22Rv1 (cell line): Measurements from ENCODE around the gene MSI2.

Source experiments
- H3K27ac ChIP-seq: fragments of 450-650 bp; 2 replicates; pipeline ENCODE4 v1.5.1; 2017
- ZFX ChIP-seq: fragments of 450-650 bp; IDR thresholded peaks from 2 replicates; pipeline ENCODE4 v1.6.1; 2017; ENCODE audit warnings: antibody characterized with exemption, borderline replicate concordance
- TF ChIP-seq, protein P1 (sequence below): fragments of 450-650 bp; IDR thresholded peaks from 2 replicates; pipeline ENCODE4 v1.5.1; 2017; ENCODE audit warnings: mild to moderate bottlenecking

MSI2 gene

GRCh38 chr17:57641761-57642160 lies 385.4 kb downstream of the MSI2 start:
- no peak for TF ChIP-seq ZFX
- TF ChIP-seq, protein P1, sequence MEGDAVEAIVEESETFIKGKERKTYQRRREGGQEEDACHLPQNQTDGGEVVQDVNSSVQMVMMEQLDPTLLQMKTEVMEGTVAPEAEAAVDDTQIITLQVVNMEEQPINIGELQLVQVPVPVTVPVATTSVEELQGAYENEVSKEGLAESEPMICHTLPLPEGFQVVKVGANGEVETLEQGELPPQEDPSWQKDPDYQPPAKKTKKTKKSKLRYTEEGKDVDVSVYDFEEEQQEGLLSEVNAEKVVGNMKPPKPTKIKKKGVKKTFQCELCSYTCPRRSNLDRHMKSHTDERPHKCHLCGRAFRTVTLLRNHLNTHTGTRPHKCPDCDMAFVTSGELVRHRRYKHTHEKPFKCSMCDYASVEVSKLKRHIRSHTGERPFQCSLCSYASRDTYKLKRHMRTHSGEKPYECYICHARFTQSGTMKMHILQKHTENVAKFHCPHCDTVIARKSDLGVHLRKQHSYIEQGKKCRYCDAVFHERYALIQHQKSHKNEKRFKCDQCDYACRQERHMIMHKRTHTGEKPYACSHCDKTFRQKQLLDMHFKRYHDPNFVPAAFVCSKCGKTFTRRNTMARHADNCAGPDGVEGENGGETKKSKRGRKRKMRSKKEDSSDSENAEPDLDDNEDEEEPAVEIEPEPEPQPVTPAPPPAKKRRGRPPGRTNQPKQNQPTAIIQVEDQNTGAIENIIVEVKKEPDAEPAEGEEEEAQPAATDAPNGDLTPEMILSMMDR = no peak
- H3K27ac ChIP-seq = no peak overlapping the region

GRCh38 chr17:57643062-57643461 lies 386.7 kb downstream of the MSI2 start:
- TF ChIP-seq ZFX = no peak
- TF ChIP-seq, protein P1 = no peak
- H3K27ac ChIP-seq = no peak overlapping the region

DNA sequence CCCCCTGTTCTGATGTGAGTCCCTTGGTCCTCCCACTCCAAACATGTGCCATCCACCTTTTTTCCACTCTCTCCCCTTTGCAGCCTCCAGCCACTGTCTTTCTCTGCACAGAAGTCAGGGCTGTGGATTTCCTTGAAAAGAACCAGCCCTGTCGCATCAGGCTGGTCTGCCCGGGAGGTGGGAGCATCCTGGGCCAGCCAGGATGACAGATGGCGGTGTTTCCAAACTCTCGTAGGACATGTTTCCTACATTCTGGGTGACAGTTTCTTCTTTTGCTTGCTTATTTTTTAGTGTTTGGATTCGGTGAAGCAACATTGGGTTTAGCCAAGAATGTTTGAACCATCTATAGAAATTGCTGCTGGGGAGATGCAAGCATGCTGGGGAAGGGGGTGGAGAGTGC lies 388.0 kb downstream of the MSI2 start:
- no peak overlapping the region for H3K27ac ChIP-seq
- no peak for TF ChIP-seq ZFX
- TF ChIP-seq, protein P1 = no peak

DNA sequence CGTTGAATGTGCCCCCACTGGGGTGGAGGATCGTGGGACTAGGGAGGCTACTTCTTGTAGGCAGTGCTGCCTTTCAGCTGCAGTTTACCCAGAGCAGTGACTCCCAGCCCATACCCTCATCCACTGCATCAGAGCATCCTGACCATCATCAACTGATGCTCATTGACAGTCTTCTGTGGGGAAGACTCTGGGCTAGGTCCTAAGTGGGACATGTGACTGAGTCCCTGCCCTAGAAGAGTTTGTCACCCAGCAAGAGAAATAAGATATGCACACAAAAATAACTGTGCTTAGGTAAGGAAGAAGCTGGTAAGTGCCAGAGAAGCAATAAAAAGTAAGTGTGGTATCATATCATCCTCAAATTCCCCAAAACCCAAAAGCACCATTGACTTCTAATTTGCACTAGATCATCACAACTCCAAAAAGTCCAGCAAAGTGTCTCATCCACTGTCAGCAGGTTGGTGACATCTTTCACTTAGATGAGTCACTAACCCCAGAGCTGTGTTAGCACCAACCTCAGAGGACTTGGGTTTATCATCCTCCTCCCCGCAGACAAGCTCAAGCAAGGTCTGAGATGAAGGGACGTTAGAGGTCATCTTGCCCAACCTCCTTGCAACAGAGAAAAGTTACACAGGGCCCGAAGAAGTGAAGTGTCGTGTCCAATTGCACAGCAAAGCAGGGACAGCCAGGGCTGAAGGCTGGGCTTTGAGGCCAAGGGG lies 389.8 kb downstream of the MSI2 start:
- H3K27ac ChIP-seq = no peak overlapping the region
- TF ChIP-seq, protein P1 = no peak
- TF ChIP-seq ZFX = no peak

- H3K27ac ChIP-seq = no peak overlapping the region
- no peak for TF ChIP-seq ZFX
- TF ChIP-seq, protein P1 = no peak
Measured at GRCh38 chr17:57648720-57649119, 392.4 kb downstream of the MSI2 start.

DNA sequence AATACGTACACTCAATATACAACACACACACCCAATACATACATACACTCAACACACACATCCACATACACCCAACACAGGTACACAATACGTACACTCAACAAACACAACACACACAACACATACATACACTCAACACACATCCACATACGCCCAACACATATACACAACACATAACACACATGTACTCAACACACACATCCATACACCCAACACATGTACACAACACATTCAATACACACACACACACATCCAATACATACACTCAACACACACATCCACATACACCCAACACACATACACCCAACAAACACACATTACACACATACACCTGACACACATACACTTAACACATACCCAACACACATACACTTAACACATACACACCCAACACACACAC lies 392.9 kb downstream of the MSI2 start:
- TF ChIP-seq, protein P1 = no peak
- TF ChIP-seq ZFX = no peak
- no peak overlapping the region for H3K27ac ChIP-seq

GRCh38 chr17:57649731-57650484 lies 393.6 kb downstream of the MSI2 start:
- no peak overlapping the region for H3K27ac ChIP-seq
- TF ChIP-seq, protein P1 = no peak
- no peak for TF ChIP-seq ZFX
